GM10266 (cell line): ENCODE results near the gene LRP11.

Experiments
- DNase-seq: peaks from one replicate; pipeline ENCODE4 v3.0.0; 2012; ENCODE audit errors: extremely low spot score
- TF ChIP-seq, protein P1 (sequence below): IDR thresholded peaks from 2 replicates; pipeline ENCODE4 v1.5.1; 2012; ENCODE audit warnings: mild to moderate bottlenecking, low read depth; ENCODE audit not compliant: control insufficient read depth, insufficient read depth; ENCODE audit errors: missing control alignments

Gene LRP11

DNA sequence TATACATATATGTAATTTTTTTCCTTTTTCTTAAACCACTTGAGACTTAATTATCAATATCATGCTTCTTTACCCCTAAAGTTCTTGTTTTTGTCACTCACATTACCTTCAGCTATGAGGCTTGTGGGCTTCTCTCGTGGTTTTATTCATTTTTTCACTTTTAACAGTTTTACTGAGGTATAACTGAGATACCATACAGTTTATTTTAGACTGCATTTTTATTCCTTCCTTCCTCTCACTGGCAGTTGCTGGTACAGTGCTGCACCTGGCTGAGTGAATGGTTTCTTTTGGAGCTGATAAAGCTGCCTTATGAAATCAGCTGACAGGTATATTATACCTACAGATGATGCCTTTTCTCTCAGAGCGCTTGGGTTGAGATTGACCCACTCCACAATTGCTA, 54.4 kb downstream of the LRP11 start:
- TF ChIP-seq, protein P1, sequence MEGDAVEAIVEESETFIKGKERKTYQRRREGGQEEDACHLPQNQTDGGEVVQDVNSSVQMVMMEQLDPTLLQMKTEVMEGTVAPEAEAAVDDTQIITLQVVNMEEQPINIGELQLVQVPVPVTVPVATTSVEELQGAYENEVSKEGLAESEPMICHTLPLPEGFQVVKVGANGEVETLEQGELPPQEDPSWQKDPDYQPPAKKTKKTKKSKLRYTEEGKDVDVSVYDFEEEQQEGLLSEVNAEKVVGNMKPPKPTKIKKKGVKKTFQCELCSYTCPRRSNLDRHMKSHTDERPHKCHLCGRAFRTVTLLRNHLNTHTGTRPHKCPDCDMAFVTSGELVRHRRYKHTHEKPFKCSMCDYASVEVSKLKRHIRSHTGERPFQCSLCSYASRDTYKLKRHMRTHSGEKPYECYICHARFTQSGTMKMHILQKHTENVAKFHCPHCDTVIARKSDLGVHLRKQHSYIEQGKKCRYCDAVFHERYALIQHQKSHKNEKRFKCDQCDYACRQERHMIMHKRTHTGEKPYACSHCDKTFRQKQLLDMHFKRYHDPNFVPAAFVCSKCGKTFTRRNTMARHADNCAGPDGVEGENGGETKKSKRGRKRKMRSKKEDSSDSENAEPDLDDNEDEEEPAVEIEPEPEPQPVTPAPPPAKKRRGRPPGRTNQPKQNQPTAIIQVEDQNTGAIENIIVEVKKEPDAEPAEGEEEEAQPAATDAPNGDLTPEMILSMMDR = no peak
- no peak for DNase-seq

DNA sequence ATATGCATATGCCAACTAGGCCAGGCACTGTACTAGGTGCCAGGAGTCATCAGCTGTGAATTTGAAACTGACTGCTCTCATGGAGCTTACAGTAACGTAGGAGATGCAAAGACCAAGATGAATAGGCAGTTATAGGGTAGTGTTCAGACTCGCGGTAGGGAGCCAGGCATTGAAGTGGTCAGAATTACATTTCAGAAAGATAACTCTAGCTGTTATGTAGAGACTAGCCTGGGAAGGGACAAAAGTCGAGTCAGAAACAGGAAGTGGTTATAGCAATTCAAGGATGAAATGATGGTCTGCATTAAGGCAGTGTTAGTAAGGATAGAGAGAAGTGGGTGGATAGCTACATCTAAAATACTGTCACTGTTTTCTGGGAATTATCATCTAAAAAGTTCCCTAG, 58.0 kb downstream of the LRP11 start:
- TF ChIP-seq, protein P1 = no peak
- no peak for DNase-seq

- DNase-seq = no peak
- TF ChIP-seq, protein P1 = no peak
Observed at GRCh38 chr6:149783551-149783950, 80.6 kb downstream of the LRP11 start.

DNA sequence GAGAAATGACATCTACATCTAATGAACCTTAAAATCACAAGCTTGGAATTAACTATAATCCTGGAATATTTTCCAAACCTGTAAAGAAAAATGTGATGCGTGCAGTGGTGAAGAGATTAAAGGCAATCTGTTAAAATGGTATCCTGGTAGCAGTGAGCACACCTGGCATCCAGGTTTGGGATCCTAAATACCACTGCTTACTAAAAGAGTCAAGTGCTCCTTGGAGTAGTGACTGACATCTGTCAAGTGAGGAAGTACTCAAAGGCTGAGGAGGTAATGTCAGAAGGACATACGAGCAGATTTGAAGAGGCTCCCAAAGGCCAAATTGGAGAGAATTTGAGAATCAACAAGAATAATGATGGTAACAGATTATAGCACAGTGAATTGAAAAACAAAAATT, 81.8 kb downstream of the LRP11 start:
- no peak for DNase-seq
- TF ChIP-seq, protein P1 = no peak

- TF ChIP-seq, protein P1 = no peak
- no peak for DNase-seq
Observed at GRCh38 chr6:149781715-149782114, 82.4 kb downstream of the LRP11 start.

GRCh38 chr6:149779644-149779963, 84.6 kb downstream of the LRP11 start:
- TF ChIP-seq, protein P1 = no peak
- no peak for DNase-seq

- DNase-seq = no peak
- TF ChIP-seq, protein P1 = no peak
Observed at GRCh38 chr6:149777624-149778023, 86.5 kb downstream of the LRP11 start.
